ENCODE results near the gene NOP56. TPM values are rescaled to one million over a fixed set of nuclear protein-coding genes. Genes with fewer than 3 reads are reported as not detected.

Gene NOP56
- total RNA-seq, 1 experiment from 2014 or later: 582 TPM

- TF ChIP-seq ELF1 (IDR thresholded peaks at IDR 0.05; ENCODE audit: borderline replicate concordance, low read depth): no peak
- no peak for TF ChIP-seq RAD21 (IDR thresholded peaks at IDR 0.05; ENCODE audit: low read depth)
- TF ChIP-seq POLR2AphosphoS5 (IDR thresholded peaks at IDR 0.05; ENCODE audit: low read depth, low read length): no peak
- no peak for TF ChIP-seq JUND (IDR thresholded peaks at IDR 0.05)
- TF ChIP-seq EZH2phosphoT487 (IDR thresholded peaks at IDR 0.05; ENCODE audit: borderline replicate concordance): no peak
- no peak for TF ChIP-seq SP1 (IDR thresholded peaks at IDR 0.05; ENCODE audit: low read depth)
- TF ChIP-seq SRF (IDR thresholded peaks at IDR 0.05; ENCODE audit: low read depth): no peak
Observed at GRCh38 chr20:2693286-2694007, 41.0 kb downstream of the NOP56 start (continued).

- no peaks in the 10 kb centered on the region for H3K27me3 ChIP-seq (ENCODE audit: insufficient read depth, low read length)
- ChIA-PET RAD21 (ENCODE audit: low non-redundant PET in 1 of 2, low total read pairs in 2 of 2, uncharacterized antibody in 2 of 2, unreplicated experiment in 2 of 2) (no interaction called here), POLR2A (interaction anchor here (1.4 kb wide), 1 partner anchor 223 kb away, joined by 3 read pairs; the partner anchor contains the start of gene SNRPB), CTCF (no interaction called here)
- H3K4me1 ChIP-seq (ENCODE audit: control insufficient read depth in 1 of 2, insufficient read depth in 2 of 2, low read length in 2 of 2): peaks cover 6 to 9% of the 10 kb centered on the region in 2 experiments; a peak in 2 of 4 replicates
- intact Hi-C loops (cut with micrococcal nuclease): no loop called here
- H3K4me3 ChIP-seq (replicated peaks in 1 of 2; ENCODE audit: low read depth in 1 of 2, low read length in 2 of 2): peak overlapping the region; percentile 42 to 58
- no peaks in the 10 kb centered on the region for H3K9me2 ChIP-seq (ENCODE audit: insufficient read depth)
- no TSS peak for BruUV-seq (replicated peaks)
- no peak overlapping the region for H2AFZ ChIP-seq (ENCODE audit: low read depth, low read length, poor library complexity, severe bottlenecking)
- peak overlapping the region; percentile 77 for H3K4me2 ChIP-seq (ENCODE audit: low read length)
- H4K20me1 ChIP-seq (ENCODE audit: insufficient read depth): no peaks in the 10 kb centered on the region
- no peaks in the 10 kb centered on the region for H3K9me3 ChIP-seq (ENCODE audit: control insufficient read depth in 1 of 2, insufficient read depth in 1 of 2, low read depth in 1 of 2, low read length in 2 of 2)
- DNase-seq (ENCODE audit: low read depth, low spot score) (no peak), ATAC-seq (peak; percentile 19)
- TF ChIP-seq FOSL1 (IDR thresholded peaks at IDR 0.05; ENCODE audit: low read depth): no peak
- no peak for TF ChIP-seq SP1 (IDR thresholded peaks at IDR 0.05; ENCODE audit: low read depth)
- no peak for TF ChIP-seq REST (IDR thresholded peaks at IDR 0.05; ENCODE audit: low read depth)
- no peaks in the 10 kb centered on the region for H3K79me2 ChIP-seq (ENCODE audit: insufficient read depth, low read length)
- H3K27ac ChIP-seq (ENCODE audit: low read depth, low read length): no peak overlapping the region
- no peak overlapping the region for H3K9ac ChIP-seq (ENCODE audit: low read length)
- no peaks in the 10 kb centered on the region for H3K36me3 ChIP-seq (ENCODE audit: control insufficient read depth in 1 of 2, insufficient read depth in 2 of 2, low read length in 2 of 2)
Observed at GRCh38 chr20:2694008-2694471, 41.6 kb downstream of the NOP56 start.
